Activated naive CD4-positive, alpha-beta T cell treated with anti-CD3 and anti-CD28 coated beads, Interleukin-2, amount 50 U/mL, for 24 hours (primary cell): Measurements from ENCODE around the gene BAIAP2.
"Not testable (repeated sequence)": the region's sequence is repeated elsewhere in the genome, so short reads cannot be mapped to it uniquely, and the experiment has no call there.

Experiments
- H3K27ac Mint-ChIP-seq: one replicate; pipeline ENCODE4 v1.8.0; 2021; ENCODE audit warnings: mild to moderate bottlenecking, mixed read lengths
- H3K27me3 Mint-ChIP-seq: one replicate; pipeline ENCODE4 v1.8.0; 2021; ENCODE audit warnings: mixed read lengths
- H3K36me3 Mint-ChIP-seq: one replicate; pipeline ENCODE4 v1.8.0; 2021; ENCODE audit warnings: mixed read lengths
- H3K4me1 Mint-ChIP-seq: one replicate; pipeline ENCODE4 v1.8.0; 2021; ENCODE audit warnings: mixed read lengths
- H3K4me3 Mint-ChIP-seq: one replicate; pipeline ENCODE4 v1.8.0; 2021; ENCODE audit warnings: mild to moderate bottlenecking, mixed read lengths
- H3K9me3 Mint-ChIP-seq: one replicate; pipeline ENCODE4 v1.8.0; 2021; ENCODE audit warnings: mixed read lengths

The BAIAP2 gene

GRCh38 chr17:81073967-81074839 is 39.3 kb downstream of the BAIAP2 start:
- Mint-ChIP-seq H3K4me1 (no peaks in the 10 kb centered on the region), H3K9me3 (no peaks in the 10 kb centered on the region)

GRCh38 chr17:81074875-81075274 is 39.9 kb downstream of the BAIAP2 start:
- H3K36me3 Mint-ChIP-seq = no peaks in the 10 kb centered on the region
- no peaks in the 10 kb centered on the region for H3K9me3 Mint-ChIP-seq
- H3K4me3 Mint-ChIP-seq = no peak overlapping the region
- H3K4me1 Mint-ChIP-seq = no peaks in the 10 kb centered on the region
- H3K27me3 Mint-ChIP-seq = no peaks in the 10 kb centered on the region
- H3K27ac Mint-ChIP-seq = no peak overlapping the region

More at GRCh38 chr17:81073967-81074839, 39.3 kb downstream of the BAIAP2 start:
- no peaks in the 10 kb centered on the region for H3K36me3 Mint-ChIP-seq
- H3K27ac Mint-ChIP-seq = no peak overlapping the region
- no peak overlapping the region for H3K4me3 Mint-ChIP-seq
- H3K27me3 Mint-ChIP-seq = no peaks in the 10 kb centered on the region

- Mint-ChIP-seq H3K36me3 (no peaks in the 10 kb centered on the region), H3K4me3 (no peak overlapping the region), H3K27ac (no peak overlapping the region), H3K9me3 (no peaks in the 10 kb centered on the region), H3K27me3 (no peaks in the 10 kb centered on the region), H3K4me1 (no peaks in the 10 kb centered on the region)
Observed at GRCh38 chr17:81075307-81075706, 40.4 kb downstream of the BAIAP2 start.

- no peaks in the 10 kb centered on the region for H3K36me3 Mint-ChIP-seq
- H3K4me1 Mint-ChIP-seq = no peaks in the 10 kb centered on the region
- no peaks in the 10 kb centered on the region for H3K27me3 Mint-ChIP-seq
- no peak overlapping the region for H3K27ac Mint-ChIP-seq
- no peak overlapping the region for H3K4me3 Mint-ChIP-seq
- H3K9me3 Mint-ChIP-seq = no peaks in the 10 kb centered on the region
Observed at GRCh38 chr17:81076141-81076679, 41.3 kb downstream of the BAIAP2 start.

GRCh38 chr17:81078026-81078913 is 43.3 kb downstream of the BAIAP2 start:
- not testable (repeated sequence) for H3K36me3 Mint-ChIP-seq, H3K27me3 Mint-ChIP-seq, H3K27ac Mint-ChIP-seq, H3K4me3 Mint-ChIP-seq, H3K9me3 Mint-ChIP-seq, H3K4me1 Mint-ChIP-seq

GRCh38 chr17:81080019-81080418 is 45.1 kb downstream of the BAIAP2 start:
- Mint-ChIP-seq H3K4me3 (no peak overlapping the region), H3K27ac (no peak overlapping the region), H3K27me3 (no peaks in the 10 kb centered on the region), H3K4me1 (no peaks in the 10 kb centered on the region), H3K36me3 (no peaks in the 10 kb centered on the region), H3K9me3 (no peaks in the 10 kb centered on the region)

- Mint-ChIP-seq H3K27ac (no peak overlapping the region), H3K36me3 (no peaks in the 10 kb centered on the region), H3K27me3 (no peaks in the 10 kb centered on the region), H3K9me3 (no peaks in the 10 kb centered on the region), H3K4me3 (no peak overlapping the region), H3K4me1 (no peaks in the 10 kb centered on the region)
Observed at GRCh38 chr17:81081222-81082176, 46.5 kb downstream of the BAIAP2 start.

- no peaks in the 10 kb centered on the region for H3K27me3 Mint-ChIP-seq
- no peaks in the 10 kb centered on the region for H3K9me3 Mint-ChIP-seq
- no peak overlapping the region for H3K27ac Mint-ChIP-seq
- no peak overlapping the region for H3K4me3 Mint-ChIP-seq
- no peaks in the 10 kb centered on the region for H3K4me1 Mint-ChIP-seq
- H3K36me3 Mint-ChIP-seq = no peaks in the 10 kb centered on the region
Observed at GRCh38 chr17:81082177-81083073, 47.5 kb downstream of the BAIAP2 start.

- no peak overlapping the region for H3K4me3 Mint-ChIP-seq
- no peak overlapping the region for H3K27ac Mint-ChIP-seq
- no peaks in the 10 kb centered on the region for H3K27me3 Mint-ChIP-seq
- H3K36me3 Mint-ChIP-seq = no peaks in the 10 kb centered on the region
- no peaks in the 10 kb centered on the region for H3K4me1 Mint-ChIP-seq
- no peaks in the 10 kb centered on the region for H3K9me3 Mint-ChIP-seq
Observed at GRCh38 chr17:81083125-81083765, 48.3 kb downstream of the BAIAP2 start.

GRCh38 chr17:81084680-81085419 is 49.9 kb downstream of the BAIAP2 start:
- no peaks in the 10 kb centered on the region for H3K27me3 Mint-ChIP-seq
- no peaks in the 10 kb centered on the region for H3K9me3 Mint-ChIP-seq
- H3K36me3 Mint-ChIP-seq = no peaks in the 10 kb centered on the region
- H3K4me1 Mint-ChIP-seq = no peaks in the 10 kb centered on the region
- no peak overlapping the region for H3K4me3 Mint-ChIP-seq
- H3K27ac Mint-ChIP-seq = no peak overlapping the region

GRCh38 chr17:81085420-81085911 is 50.5 kb downstream of the BAIAP2 start:
- H3K4me1 Mint-ChIP-seq = peaks cover 4% of the 10 kb centered on the region
- H3K36me3 Mint-ChIP-seq = no peaks in the 10 kb centered on the region
- no peak overlapping the region for H3K4me3 Mint-ChIP-seq
- H3K9me3 Mint-ChIP-seq = no peaks in the 10 kb centered on the region
- no peaks in the 10 kb centered on the region for H3K27me3 Mint-ChIP-seq
- no peak overlapping the region for H3K27ac Mint-ChIP-seq

GRCh38 chr17:81086789-81087551 is 52.0 kb downstream of the BAIAP2 start:
- Mint-ChIP-seq H3K36me3 (no peaks in the 10 kb centered on the region), H3K27ac (no peak overlapping the region)

More at GRCh38 chr17:81086789-81087551, 52.0 kb downstream of the BAIAP2 start:
- Mint-ChIP-seq H3K9me3 (no peaks in the 10 kb centered on the region), H3K4me3 (no peak overlapping the region), H3K4me1 (peaks cover 4% of the 10 kb centered on the region), H3K27me3 (no peaks in the 10 kb centered on the region)
